ENCODE measurements around the gene PPP6R2. TPM values are rescaled to one million over a fixed set of nuclear protein-coding genes. Genes with fewer than 3 reads are reported as not detected.

Gene PPP6R2
- total RNA-seq, 4 donors from 2014 or later = 65.7 to 103 (median 74.0) TPM

- Histone ChIP-seq H3K4me3 (replicated peaks in 1 of 3) (no peak overlapping the region), H3K4me1 (peaks cover 80 to 82% of the 10 kb centered on the region in 2 donors), H3K9me3 (no peaks in the 10 kb centered on the region), H3K27me3 (no peaks in the 10 kb centered on the region), H3K36me3 (peaks cover 0 to 3% of the 10 kb centered on the region in 2 donors), H3K27ac (peak overlapping the region; percentile 92 to 98 (median 94))
- peak; percentile 48 to 52 for DNase-seq
- WGBS, 2 donors = 40 to 43% methylated on average over 2 to 3 of the region's 5 CpGs
- TF ChIP-seq POLR2A (IDR thresholded peaks at IDR 0.05) (no peak), CTCF (IDR thresholded peaks at IDR 0.05) (no peak)
- intact Hi-C loops (cut with DNase I) = no loop called here
These were observed 40.6 kb upstream of the PPP6R2 start for GRCh38 chr22:50302564-50302963.

GRCh38 chr22:50303515-50303847, 39.6 kb upstream of the PPP6R2 start:
- H3K27me3 ChIP-seq = no peaks in the 10 kb centered on the region
- peaks cover 0 to 3% of the 10 kb centered on the region in 2 donors for H3K36me3 ChIP-seq
- TF ChIP-seq POLR2A (IDR thresholded peaks at IDR 0.05) (no peak), CTCF (IDR thresholded peaks at IDR 0.05) (no peak)
- intact Hi-C loops (cut with DNase I) = no loop called here
- 60 to 83% methylated on average over 1 to 2 of the region's 7 CpGs for WGBS, 2 donors
- no peaks in the 10 kb centered on the region for H3K9me3 ChIP-seq
- peak overlapping the region; percentile 92 to 98 (median 94) for H3K27ac ChIP-seq
- no peak overlapping the region for H3K4me3 ChIP-seq (replicated peaks in 1 of 3)
- H3K4me1 ChIP-seq = peaks cover 76 to 80% of the 10 kb centered on the region in 2 donors
- DNase-seq = no peak

- no peaks in the 10 kb centered on the region for H3K9me3 ChIP-seq
- H3K27me3 ChIP-seq = no peaks in the 10 kb centered on the region
- WGBS, 2 donors = 36 to 63% methylated on average over 3 to 4 of the region's 11 CpGs
- intact Hi-C loops (cut with DNase I) = no loop called here
- H3K4me1 ChIP-seq = peaks cover 72 to 80% of the 10 kb centered on the region in 2 donors
- peaks cover 0 to 3% of the 10 kb centered on the region in 2 donors for H3K36me3 ChIP-seq
- H3K4me3 ChIP-seq (replicated peaks in 1 of 3) = peak overlapping the region in 1 of 3 donors; percentile 26
- H3K27ac ChIP-seq = peak overlapping the region; percentile 92 to 98 (median 94)
- peak; percentile 74 to 83 for DNase-seq
- TF ChIP-seq POLR2A (IDR thresholded peaks at IDR 0.05) (peak in 1 of 2 donors; percentile 19), CTCF (IDR thresholded peaks at IDR 0.05) (no peak)
These were observed 39.1 kb upstream of the PPP6R2 start for GRCh38 chr22:50303848-50304527.

- 29 to 31% methylated on average over 9 to 14 of the region's 22 CpGs for WGBS, 2 donors
- H3K4me1 ChIP-seq = peaks cover 72 to 80% of the 10 kb centered on the region in 2 donors
- peak overlapping the region in 1 of 3 donors; percentile 26 for H3K4me3 ChIP-seq (replicated peaks in 1 of 3)
- H3K9me3 ChIP-seq = no peaks in the 10 kb centered on the region
- peak; percentile 57 to 78 for DNase-seq
- TF ChIP-seq POLR2A (IDR thresholded peaks at IDR 0.05) (peak in 1 of 2 donors; percentile 3), CTCF (IDR thresholded peaks at IDR 0.05) (no peak)
- peak overlapping the region; percentile 92 to 98 (median 94) for H3K27ac ChIP-seq
- H3K27me3 ChIP-seq = no peaks in the 10 kb centered on the region
- peaks cover 0 to 3% of the 10 kb centered on the region in 2 donors for H3K36me3 ChIP-seq
- intact Hi-C loops (cut with DNase I) = no loop called here
These were observed 38.4 kb upstream of the PPP6R2 start for GRCh38 chr22:50304528-50305392.

Data from thyroid gland (tissue), 4 donors.